NCI-H446 (cell line): ENCODE data around the gene FTSJ3.
"Not testable (repeated sequence)": the region's sequence is repeated elsewhere in the genome, so short reads cannot be mapped to it uniquely, and the experiment has no call there.

Experiments
- DNase-seq, 2 experiments: peaks; one replicate each; lab custom pipeline; 2025; lab: John Stamatoyannopoulos, UW

FTSJ3 gene

DNA sequence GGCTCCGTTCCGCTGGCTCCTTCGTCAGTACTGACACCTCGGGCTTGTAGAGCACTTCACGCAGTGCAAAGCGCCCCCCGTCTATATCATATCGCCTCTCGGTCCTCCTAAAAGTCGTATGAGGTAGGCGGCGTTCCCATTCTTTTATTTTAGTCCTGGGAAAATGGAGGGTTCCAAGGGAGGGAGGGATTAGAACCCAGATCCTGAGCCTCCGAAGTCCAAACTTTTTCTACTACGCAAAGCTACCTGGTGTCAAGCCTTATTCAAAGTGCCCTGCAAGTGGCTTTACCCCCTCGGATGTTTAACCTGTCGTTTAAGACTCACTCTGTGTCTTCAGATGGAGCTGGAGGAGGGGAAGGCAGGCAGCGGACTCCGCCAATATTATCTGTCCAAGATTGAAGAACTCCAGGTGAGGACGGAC, 348 bp upstream of the FTSJ3 start:
- no peak for DNase-seq

DNA sequence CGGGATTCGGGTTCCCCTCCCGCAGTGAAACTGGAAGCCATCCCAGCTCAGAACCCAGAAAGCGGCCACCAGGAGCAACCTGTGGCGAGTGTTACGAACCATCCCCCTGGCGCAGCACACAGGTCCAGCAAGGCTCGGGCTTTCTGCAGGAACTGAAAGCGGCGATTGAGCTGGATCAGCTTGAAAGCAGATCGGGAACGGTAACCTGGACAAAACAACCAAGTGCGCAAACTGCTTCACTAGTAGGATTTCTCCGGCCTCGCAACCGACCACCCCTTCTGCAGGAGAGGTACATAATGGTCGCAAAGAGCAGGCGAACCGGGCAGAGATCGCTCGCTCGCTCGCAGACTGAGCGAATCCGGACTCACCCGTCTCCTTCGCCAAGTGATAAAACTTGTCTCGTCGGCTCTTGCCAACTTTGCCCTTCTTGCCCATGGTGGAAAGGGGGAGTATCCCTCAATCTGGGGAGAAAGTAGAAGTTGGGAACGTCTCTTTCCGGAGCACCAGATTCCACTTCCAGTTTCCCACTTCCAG, 928 bp downstream of the FTSJ3 start:
- no peak for DNase-seq

GRCh38 chr17:63824362-63824761, 3.1 kb downstream of the FTSJ3 start:
- no peak for DNase-seq

GRCh38 chr17:63823659-63824331, 3.7 kb downstream of the FTSJ3 start:
- no peak for DNase-seq

GRCh38 chr17:63822537-63822936, 4.9 kb downstream of the FTSJ3 start:
- DNase-seq = no peak

DNA sequence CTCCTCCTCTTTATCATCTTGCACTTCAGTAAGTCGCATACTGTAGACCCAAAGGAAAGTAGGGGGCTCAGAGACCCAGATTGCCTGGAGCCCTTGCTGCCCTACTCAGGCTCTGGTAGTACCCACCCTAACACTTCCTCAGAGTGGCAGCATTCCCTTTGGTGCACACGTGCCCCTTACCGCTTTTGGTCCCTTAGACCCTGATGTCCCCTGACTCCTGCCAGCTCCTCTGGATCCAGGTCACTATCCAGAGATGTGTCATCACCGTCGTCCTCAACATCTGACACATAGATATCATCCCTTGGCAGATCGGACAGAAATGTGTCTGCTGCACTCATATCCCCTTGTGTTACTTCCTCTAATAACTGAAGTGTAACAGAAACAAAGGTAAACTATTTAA, 5.7 kb downstream of the FTSJ3 start:
- DNase-seq = no peak

DNA sequence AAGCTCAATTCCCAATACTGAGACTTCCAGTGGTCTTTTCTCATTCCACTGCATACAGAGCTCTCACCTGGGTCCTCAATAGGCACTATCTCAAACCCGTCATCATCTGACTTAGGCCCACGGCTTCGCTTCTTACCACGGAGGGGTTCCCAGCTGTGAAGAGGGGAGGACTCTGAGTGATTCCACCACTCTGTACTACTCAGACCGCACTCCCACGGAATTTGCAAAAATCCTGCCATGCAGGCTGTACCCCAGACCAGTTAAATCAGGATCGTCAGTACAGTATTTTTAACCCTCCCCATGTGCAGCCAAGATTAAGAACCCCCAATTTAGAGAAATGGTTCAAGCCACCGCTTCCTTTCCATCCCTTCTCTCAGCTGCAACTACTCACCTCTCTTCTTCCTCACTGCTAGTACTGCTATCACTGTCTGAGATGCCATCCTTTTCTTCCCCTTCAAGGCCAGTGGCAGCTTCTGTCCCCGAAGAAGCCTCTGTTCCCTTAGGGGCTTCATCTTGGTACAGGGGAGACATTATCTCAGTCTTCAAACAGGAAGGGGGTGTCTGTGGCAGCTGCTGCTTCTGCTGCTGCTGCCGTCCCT, 6.4 kb downstream of the FTSJ3 start:
- DNase-seq = no peak

DNA sequence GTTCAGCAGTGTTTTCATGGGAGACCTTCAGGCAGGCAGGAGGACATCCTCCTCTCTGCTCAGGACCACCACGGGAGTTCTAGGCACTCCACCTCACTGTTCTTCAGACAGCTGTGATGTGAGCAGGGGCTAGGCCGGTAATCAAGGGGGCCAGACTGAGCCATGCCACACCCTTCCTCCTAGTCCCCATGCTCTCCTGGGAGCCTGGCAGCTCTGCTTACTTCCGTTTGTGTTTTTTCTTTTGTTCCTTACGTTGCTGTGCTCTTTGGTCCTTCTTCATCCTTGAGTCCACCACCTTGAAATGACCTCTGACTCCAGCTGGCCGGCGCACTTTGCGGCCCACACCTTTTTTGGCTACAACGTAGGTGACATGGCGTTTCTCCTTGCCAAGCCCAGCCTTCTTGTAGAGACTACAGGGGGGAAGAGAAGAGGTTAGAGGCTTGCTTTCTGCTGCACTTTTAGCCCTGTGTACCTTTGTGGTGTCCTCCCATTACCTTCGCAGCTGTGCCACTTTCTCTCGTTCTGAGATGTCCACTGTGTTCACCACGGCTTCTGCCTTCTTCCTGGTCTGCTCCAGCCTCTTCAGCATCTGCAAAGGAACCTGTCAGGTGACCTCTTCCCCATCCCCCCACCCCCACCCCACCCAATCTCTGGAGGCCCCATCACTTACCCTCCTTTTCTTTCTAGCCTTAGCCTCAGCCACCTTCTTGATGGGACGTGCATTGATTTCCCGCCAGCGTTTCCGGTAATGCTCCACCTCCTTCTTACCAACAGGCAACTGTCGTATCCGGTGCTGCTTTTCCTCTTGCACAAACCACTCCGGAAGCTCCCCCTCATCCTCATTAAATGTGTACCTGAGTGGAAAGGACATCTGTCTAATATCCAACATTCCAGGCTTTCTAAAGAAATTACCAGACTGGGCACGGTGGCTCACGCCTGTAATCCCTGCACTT, 7.6 kb downstream of the FTSJ3 start:
- no peak for DNase-seq

DNA sequence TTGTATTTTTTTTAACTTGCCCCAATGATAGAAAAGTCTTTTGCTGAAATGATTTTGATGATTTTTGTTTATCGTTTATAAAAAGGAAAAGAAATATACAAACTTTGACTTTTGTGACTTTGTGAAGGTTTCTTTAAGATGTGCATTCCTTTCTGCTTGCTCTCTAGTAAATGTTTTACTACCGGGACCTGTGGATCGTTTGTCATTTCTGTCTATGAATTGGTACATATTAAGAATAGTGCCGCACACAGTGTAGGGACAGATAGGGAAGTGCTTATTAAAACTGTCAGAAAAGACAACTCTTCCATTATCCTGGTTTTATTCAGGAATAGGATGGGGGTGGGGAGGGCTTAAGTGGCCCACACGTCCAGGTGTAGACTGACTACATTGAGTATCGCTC, 8.3 kb downstream of the FTSJ3 start:
- no peak for DNase-seq

DNA sequence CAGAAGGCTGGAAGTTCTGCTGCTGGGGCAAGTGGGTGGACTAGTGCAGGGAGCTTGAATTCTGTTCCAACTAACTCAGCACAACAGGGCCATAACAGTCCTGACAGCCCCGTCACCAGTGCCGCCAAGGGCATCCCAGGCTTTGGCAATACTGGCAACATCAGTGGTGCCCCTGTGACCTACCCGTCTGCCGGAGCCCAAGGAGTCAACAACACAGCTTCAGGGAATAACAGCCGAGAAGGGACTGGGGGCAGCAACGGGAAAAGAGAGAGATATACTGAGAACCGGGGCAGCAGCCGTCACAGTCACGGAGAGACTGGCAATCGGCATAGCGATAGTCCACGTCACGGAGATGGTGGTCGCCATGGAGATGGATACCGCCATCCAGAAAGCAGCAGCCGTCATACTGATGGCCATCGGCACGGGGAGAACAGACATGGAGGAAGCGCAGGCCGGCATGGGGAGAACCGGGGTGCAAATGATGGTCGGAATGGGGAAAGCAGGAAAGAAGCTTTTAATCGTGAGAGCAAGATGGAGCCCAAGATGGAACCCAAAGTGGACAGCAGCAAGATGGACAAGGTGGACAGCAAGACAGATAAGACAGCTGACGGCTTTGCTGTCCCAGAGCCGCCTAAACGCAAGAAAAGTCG, 9.6 kb downstream of the FTSJ3 start:
- DNase-seq = no peak

DNA sequence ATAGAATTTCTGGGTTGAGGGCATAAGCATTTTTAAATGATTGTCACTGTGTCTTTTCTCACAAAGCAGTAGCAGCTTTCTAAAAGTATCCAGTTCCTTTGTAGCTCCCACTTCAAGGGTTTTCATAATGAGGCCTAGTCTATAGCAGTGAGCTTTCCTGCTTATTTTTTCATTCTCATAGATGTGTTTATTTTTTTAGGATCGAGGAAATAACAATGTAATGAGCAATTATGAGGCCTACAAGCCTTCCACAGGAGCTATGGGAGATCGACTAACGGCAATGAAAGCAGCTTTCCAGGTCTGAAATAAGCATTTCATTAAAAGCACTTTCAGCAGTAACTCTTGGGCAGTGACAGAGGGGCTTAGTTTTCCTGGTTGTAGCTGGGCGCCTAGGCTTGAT, 10.8 kb downstream of the FTSJ3 start:
- DNase-seq = no peak

- DNase-seq = no peak
These were observed 11.3 kb downstream of the FTSJ3 start for GRCh38 chr17:63816123-63816522.

DNA sequence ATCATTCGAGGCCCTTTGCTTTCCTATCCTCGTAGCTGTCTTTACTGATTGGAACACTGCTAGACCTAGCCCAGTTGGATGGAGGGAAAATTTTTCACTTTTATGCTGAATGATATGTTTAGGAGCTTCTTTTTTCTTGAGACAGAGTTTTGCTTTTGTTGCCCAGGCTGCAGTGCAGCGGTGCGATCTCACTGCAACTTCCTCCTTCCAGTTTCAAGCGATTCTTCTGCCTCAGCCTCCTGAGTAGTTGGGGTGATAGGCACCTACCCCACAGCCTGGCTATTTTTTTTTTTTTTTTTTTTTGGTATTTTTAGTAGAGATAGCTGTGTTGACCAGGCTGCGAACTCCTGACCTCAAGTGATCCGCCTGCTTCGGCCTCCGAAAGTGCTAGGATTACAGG, 17.5 kb downstream of the FTSJ3 start:
- no peak for DNase-seq

DNA sequence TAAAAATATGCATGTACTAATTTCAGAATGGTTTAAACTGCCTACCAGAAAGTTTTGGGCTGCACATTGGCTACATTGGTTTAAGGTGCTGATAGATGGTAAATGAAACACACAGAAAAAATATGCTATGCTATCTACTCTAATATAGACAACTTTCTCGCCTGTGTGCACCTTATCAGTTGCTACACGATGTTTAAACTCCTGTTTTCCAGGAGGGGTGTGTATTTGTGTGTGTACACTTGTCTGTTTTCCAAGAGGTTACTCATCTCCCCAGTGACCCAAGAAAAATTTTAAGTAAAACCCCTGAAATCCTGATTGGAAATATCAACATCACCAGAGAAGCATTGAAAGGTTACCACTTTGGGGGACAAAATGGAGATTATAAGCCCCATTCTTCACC, 21.9 kb downstream of the FTSJ3 start:
- no peak for DNase-seq

- DNase-seq = no peak
These were observed 23.1 kb downstream of the FTSJ3 start for GRCh38 chr17:63804328-63804727.

GRCh38 chr17:63800783-63801182, 26.7 kb downstream of the FTSJ3 start:
- no peak for DNase-seq

GRCh38 chr17:63798572-63799106, 28.8 kb downstream of the FTSJ3 start:
- no peak for DNase-seq

GRCh38 chr17:63796375-63796774, 31.1 kb downstream of the FTSJ3 start:
- not testable (repeated sequence) for DNase-seq

DNA sequence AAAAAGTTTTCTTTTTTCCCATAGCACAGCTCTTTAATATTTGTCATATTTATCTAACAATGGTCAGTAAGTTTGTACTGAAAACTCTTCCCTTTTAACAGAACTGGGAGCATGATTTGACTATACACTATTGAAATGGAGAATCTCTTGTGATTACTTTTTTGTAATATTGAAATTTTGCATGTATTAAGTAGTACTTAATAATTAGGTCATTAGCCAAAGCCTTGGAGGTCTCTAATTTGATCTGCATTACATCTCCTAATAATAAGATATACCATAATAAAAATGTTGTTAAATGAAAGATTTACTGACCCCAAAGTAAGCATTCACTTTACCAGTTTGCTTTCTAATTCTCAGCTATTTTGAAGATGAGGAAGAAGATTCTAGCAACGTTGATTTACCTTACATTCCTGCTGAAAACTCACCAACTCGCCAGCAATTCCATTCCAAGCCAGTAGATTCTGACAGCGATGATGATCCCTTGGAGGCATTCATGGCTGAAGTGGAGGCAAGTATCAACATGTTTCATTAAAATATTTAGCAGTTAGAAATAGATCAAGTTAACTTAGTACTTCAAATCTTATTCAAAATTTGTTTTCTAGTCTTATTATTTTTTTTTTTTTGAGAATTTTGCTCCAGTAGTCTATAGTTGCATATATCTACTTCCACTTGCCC, 35.3 kb downstream of the FTSJ3 start:
- no peak for DNase-seq

DNA sequence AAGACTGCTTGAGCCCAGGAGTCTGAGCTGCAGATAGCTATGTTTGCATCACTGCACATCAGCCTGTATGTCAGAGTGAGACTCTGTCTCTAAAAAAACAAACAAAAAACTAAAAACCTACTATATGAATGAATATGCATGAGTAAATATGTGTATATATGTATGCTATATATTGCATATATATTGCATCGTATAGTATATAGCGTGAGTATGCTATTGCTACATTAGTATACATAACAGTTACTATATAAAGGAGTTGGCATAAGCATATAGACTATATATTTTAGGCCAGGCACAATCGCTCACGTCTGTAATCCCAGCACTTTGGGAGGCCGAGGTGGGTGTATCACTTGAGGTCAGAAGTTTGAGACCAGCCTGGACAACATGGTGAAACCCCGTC, 37.4 kb downstream of the FTSJ3 start:
- no peak for DNase-seq

DNA sequence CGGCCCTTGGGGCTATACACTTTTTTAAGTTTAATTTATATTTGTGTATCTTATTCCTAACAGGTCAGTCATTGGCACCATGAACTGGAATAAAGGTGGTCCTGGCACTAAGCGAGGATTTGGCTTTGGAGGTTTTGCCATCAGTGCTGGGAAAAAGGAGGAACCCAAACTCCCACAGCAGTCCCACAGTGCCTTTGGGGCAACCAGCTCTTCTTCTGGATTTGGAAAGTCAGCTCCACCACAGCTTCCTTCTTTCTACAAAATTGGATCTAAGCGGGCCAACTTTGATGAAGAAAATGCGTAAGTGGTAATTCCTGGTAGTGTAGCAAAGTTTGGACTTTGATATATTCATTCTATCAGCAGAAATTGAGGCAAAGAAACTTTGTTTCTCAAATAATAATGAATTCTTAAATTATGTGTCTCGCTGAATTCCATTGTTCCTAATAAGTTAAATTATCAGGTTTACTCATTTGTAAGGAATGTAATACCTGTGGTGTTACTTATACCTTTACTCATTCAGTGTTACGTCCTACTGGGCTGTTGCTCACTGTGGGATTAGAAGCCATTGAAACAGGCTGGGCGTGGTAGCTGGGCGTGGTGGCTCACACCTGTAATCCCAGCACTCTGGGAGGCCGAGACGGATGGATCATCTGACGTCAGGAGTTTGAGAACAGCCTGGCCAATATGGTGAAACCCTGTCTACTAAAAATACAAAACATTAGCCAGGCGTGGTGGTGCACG, 40.3 kb downstream of the FTSJ3 start:
- no peak for DNase-seq
